ENCODE results near the gene HCN4.

DNA sequence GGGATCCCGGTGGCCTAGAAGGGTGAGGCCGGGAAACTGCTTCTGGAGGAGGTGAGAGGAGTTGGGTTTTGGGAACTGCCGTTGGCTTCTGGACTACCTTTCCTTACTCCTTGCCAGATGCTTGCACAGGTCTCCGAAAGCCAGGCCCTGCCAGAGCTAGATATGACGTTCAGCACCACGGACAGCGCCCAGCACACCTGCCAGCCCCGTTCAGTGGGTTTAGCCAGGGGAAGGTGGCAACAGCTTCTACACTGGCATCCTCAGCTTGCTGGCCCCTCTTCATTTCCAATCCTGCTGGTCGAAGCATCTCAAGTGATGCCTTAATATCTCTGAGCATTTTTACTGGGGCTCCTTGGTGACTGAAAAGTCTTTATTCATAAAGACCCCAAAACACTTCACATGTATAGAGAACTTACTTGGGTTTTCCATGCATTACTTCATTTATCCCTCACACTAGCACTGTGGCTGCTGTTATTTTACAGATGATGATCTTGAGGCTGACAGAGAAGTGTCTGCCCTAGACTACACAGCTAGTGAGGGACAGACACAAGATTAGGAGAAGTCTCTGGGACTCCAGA, 21.9 kb downstream of the HCN4 start:
- TF ChIP-seq, protein P1, sequence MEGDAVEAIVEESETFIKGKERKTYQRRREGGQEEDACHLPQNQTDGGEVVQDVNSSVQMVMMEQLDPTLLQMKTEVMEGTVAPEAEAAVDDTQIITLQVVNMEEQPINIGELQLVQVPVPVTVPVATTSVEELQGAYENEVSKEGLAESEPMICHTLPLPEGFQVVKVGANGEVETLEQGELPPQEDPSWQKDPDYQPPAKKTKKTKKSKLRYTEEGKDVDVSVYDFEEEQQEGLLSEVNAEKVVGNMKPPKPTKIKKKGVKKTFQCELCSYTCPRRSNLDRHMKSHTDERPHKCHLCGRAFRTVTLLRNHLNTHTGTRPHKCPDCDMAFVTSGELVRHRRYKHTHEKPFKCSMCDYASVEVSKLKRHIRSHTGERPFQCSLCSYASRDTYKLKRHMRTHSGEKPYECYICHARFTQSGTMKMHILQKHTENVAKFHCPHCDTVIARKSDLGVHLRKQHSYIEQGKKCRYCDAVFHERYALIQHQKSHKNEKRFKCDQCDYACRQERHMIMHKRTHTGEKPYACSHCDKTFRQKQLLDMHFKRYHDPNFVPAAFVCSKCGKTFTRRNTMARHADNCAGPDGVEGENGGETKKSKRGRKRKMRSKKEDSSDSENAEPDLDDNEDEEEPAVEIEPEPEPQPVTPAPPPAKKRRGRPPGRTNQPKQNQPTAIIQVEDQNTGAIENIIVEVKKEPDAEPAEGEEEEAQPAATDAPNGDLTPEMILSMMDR (IDR thresholded peaks at IDR 0.05; ENCODE audit: low read depth, low read length) = no peak
- no peak for TF ChIP-seq POLR2A (IDR thresholded peaks at IDR 0.05; ENCODE audit: extremely low read depth, insufficient read length)
- TF ChIP-seq MYC (IDR thresholded peaks at IDR 0.05; ENCODE audit: low read depth, low read length) = no peak
- TF ChIP-seq, protein P2, sequence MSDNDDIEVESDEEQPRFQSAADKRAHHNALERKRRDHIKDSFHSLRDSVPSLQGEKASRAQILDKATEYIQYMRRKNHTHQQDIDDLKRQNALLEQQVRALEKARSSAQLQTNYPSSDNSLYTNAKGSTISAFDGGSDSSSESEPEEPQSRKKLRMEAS (IDR thresholded peaks at IDR 0.05; ENCODE audit: low read depth, low read length) = no peak; the same call in 1 of the 2 replicates
